ENCODE measurements around the gene ZRANB3. TPM values are rescaled to one million over a fixed set of nuclear protein-coding genes. Genes with fewer than 3 reads are reported as not detected.
A peak's percentile ranks its signal among the peaks of the same experiment; 100 is the strongest.

The ZRANB3 gene
- total and polyA plus RNA-seq, 10 donors, result 2.2 to 11.1 (median 6.9) TPM

DNA sequence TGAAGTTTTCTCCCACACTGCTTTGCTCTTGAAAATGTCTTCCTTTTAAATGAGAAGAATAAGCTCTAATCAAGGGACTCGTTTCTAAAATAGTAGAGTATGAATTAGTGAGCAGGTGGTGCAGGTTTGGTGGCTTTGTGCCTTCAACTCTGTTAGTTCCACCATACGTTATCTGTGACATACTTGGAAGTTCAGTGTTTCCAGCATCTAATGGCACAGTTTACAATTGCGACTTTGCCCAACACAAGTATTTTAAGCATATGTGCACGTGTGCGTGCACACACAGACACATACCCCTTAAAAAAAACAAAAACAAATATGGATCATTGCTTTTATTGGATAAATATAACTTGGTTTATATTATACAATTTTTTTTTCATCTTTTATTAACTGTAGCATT lies 367.1 kb downstream of the ZRANB3 start:
- Histone ChIP-seq H3K27ac (no peak overlapping the region), H3K4me1 (no peaks in the 10 kb centered on the region), H3K4me3 (no peak overlapping the region), H3K36me3 (peaks cover 0 to 99% (median 54%) of the 10 kb centered on the region in 6 donors), H3K27me3 (replicated peaks in 1 of 7) (no peaks in the 10 kb centered on the region), H3K9me3 (no peaks in the 10 kb centered on the region)
- WGBS, 5 donors, result 93 to 96% (median 95%) methylated on average over 5 of the region's 5 CpGs
- DNase-seq, result no peak
- intact Hi-C loops (cut with DNase I; ENCODE audit: low total_unique reads), result no loop called here
- TF ChIP-seq, protein P1, sequence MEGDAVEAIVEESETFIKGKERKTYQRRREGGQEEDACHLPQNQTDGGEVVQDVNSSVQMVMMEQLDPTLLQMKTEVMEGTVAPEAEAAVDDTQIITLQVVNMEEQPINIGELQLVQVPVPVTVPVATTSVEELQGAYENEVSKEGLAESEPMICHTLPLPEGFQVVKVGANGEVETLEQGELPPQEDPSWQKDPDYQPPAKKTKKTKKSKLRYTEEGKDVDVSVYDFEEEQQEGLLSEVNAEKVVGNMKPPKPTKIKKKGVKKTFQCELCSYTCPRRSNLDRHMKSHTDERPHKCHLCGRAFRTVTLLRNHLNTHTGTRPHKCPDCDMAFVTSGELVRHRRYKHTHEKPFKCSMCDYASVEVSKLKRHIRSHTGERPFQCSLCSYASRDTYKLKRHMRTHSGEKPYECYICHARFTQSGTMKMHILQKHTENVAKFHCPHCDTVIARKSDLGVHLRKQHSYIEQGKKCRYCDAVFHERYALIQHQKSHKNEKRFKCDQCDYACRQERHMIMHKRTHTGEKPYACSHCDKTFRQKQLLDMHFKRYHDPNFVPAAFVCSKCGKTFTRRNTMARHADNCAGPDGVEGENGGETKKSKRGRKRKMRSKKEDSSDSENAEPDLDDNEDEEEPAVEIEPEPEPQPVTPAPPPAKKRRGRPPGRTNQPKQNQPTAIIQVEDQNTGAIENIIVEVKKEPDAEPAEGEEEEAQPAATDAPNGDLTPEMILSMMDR (IDR thresholded peaks at IDR 0.05 in 8 of 11, conservative IDR thresholded peaks at IDR 0.05 in 3 of 11), result no peak
- TF ChIP-seq POLR2AphosphoS5 (IDR thresholded peaks at IDR 0.05) (no peak), POLR2A (IDR thresholded peaks at IDR 0.05) (no peak)

DNA sequence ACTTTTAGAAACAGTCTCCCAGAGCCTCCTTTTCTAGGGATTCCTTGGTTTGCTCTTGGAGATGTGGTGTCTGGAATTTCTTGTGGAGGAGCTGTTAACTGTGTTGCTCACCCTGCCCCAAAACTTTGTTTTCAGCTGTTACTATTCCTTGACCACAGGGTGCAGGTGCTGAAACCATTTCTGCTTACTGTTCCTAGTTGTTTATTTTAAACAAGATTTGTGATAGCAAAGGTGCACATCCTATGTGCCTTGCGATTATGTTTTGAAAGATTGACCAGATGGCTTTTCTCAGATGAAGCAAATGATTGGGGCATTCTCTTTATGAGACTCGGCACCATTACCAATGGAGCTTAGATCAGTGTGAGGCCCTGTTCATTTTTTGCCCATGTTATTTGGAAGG lies 367.7 kb downstream of the ZRANB3 start:
- no peaks in the 10 kb centered on the region for H3K27me3 ChIP-seq (replicated peaks in 1 of 7)
- no peaks in the 10 kb centered on the region for H3K9me3 ChIP-seq
- H3K4me3 ChIP-seq, result no peak overlapping the region
- H3K4me1 ChIP-seq, result no peaks in the 10 kb centered on the region
- peak overlapping the region in 1 of 8 donors; percentile 26 for H3K27ac ChIP-seq
- peaks cover 0 to 99% (median 51%) of the 10 kb centered on the region in 6 donors for H3K36me3 ChIP-seq
- intact Hi-C loops (cut with DNase I; ENCODE audit: low total_unique reads), result no loop called here
- 79 to 88% (median 85%) methylated on average over 2 of the region's 2 CpGs for WGBS, 5 donors
- no peak for DNase-seq
- TF ChIP-seq, protein P1 (IDR thresholded peaks at IDR 0.05 in 8 of 11, conservative IDR thresholded peaks at IDR 0.05 in 3 of 11), result no peak
- TF ChIP-seq POLR2A (IDR thresholded peaks at IDR 0.05) (no peak), POLR2AphosphoS5 (IDR thresholded peaks at IDR 0.05) (no peak)

DNA sequence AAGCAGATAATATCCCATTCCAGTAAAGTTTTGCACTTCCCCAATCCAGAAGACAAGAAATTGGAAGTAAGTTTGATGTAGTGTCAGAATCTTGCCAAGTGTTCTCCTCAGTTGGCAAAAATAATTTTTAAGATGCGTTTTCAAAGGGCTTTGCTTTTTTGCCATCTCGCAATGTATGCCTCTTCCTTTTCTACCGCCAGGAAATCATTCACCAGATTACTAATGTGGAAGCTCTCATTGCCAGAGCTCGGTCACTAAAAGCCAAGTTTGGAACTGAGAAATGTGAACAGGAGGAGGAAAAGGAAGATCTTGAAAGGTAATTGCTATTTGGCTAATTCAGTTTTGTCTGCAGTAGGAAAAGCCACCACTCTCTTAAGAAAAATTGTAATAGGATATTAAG lies 368.2 kb downstream of the ZRANB3 start:
- intact Hi-C loops (cut with DNase I; ENCODE audit: low total_unique reads), result no loop called here
- DNase-seq, result no peak
- 63 to 75% (median 70%) methylated on average over 4 of the region's 4 CpGs for WGBS, 5 donors
- Histone ChIP-seq H3K4me3 (no peak overlapping the region), H3K27ac (peak overlapping the region in 1 of 8 donors; percentile 26), H3K4me1 (no peaks in the 10 kb centered on the region), H3K36me3 (peaks cover 0 to 99% (median 49%) of the 10 kb centered on the region in 6 donors), H3K27me3 (replicated peaks in 1 of 7) (no peaks in the 10 kb centered on the region), H3K9me3 (no peaks in the 10 kb centered on the region)
- TF ChIP-seq POLR2AphosphoS5 (IDR thresholded peaks at IDR 0.05), result no peak
- TF ChIP-seq, protein P1 (IDR thresholded peaks at IDR 0.05 in 8 of 11, conservative IDR thresholded peaks at IDR 0.05 in 3 of 11), result no peak
- no peak for TF ChIP-seq POLR2A (IDR thresholded peaks at IDR 0.05)

DNA sequence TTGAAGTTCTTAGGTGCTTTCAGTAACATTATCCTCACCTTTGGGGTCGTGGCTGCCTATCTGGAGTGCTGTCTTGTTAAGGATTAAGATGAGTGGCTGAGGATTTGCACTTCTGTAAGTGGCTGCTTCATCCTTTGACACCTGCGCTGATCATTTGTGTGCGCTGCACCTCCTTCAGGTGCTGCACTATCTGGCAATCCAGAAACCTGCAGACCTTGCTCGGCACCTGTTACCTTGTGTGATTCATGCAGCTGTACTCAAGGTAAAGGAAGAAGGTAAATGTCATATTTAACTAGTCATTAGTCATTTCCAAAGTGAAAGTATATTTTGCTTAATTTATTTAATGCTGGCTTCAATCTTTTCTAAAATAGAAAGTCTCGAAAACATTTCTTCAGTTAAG lies 368.6 kb downstream of the ZRANB3 start:
- TF ChIP-seq POLR2AphosphoS5 (IDR thresholded peaks at IDR 0.05), result no peak
- TF ChIP-seq, protein P1 (IDR thresholded peaks at IDR 0.05 in 8 of 11, conservative IDR thresholded peaks at IDR 0.05 in 3 of 11), result no peak
- TF ChIP-seq POLR2A (IDR thresholded peaks at IDR 0.05), result no peak
- Histone ChIP-seq H3K4me1 (no peaks in the 10 kb centered on the region), H3K27ac (peak overlapping the region in 1 of 8 donors; percentile 26), H3K9me3 (no peaks in the 10 kb centered on the region), H3K27me3 (replicated peaks in 1 of 7) (no peaks in the 10 kb centered on the region), H3K4me3 (no peak overlapping the region), H3K36me3 (peaks cover 0 to 99% (median 49%) of the 10 kb centered on the region in 6 donors)
- DNase-seq, result no peak
- WGBS, 5 donors, result 78 to 92% (median 89%) methylated on average over 5 of the region's 5 CpGs
- intact Hi-C loops (cut with DNase I; ENCODE audit: low total_unique reads), result no loop called here

All from spleen (tissue), 11 donors.